ENCODE data around the gene DNAJC8.

- no peak for TF ChIP-seq CTCF (conservative IDR thresholded peaks at IDR 0.05; ENCODE audit: low read depth, low read length)
- TF ChIP-seq EZH2 (IDR thresholded peaks at IDR 0.05; ENCODE audit: borderline replicate concordance, low read depth, low read length, poor library complexity, severe bottlenecking): no peak
These were observed 40.5 kb upstream of the DNAJC8 start for GRCh38 chr1:28273216-28273860.
